Ascending aorta (tissue), 2 donors: ENCODE measurements around the gene OR10R2. TPM values are rescaled to one million over a fixed set of nuclear protein-coding genes. Genes with fewer than 3 reads are reported as not detected.
"Not testable (repeated sequence)": the region's sequence is repeated elsewhere in the genome, so short reads cannot be mapped to it uniquely, and the experiment has no call there.

Source experiments
- DNase-seq, 2 donors: peaks; one replicate each; pipeline ENCODE4 v3.0.0-alpha.2; 2019; ENCODE audit warnings: low spot score in 2 of 2
- H3K27ac ChIP-seq, 2 donors: fragments of 200-600 bp; sonication (generic); one replicate each; pipeline ENCODE4 v1.5.1; 2016 to 2017; ENCODE audit warnings: mild to moderate bottlenecking in 1 of 2
- H3K27me3 ChIP-seq: fragments of 200-600 bp; sonication (generic); one replicate; pipeline ENCODE4 v1.5.1; 2017
- H3K36me3 ChIP-seq, 2 donors: fragments of 200-600 bp; sonication (generic); one replicate each; pipeline ENCODE4 v1.5.1; 2016
- H3K4me1 ChIP-seq, 2 donors: fragments of 200-600 bp; sonication (generic); one replicate each; pipeline ENCODE4 v1.5.1; 2016 to 2017; ENCODE audit warnings: mild to moderate bottlenecking in 1 of 2
- H3K4me3 ChIP-seq, 2 donors: fragments of 200-600 bp; sonication (generic); one replicate each; pipeline ENCODE4 v1.5.1; 2016 to 2017; ENCODE audit warnings: mild to moderate bottlenecking in 1 of 2
- H3K9me3 ChIP-seq, 2 donors: fragments of 200-600 bp; sonication (generic); one replicate each; pipeline ENCODE4 v1.5.1; 2016
- intact Hi-C: fragments of 100-400 bp; cut with DNase I; formaldehyde crosslinking; loops from one replicate; pipeline ENCODE4 v1.15.1; 2023
- total RNA-seq: library from RNA; depleted of rRNA; stranded (reverse); fragments of >200 nt; gene quantifications from one replicate; pipeline ENCODE4 v1.1.0, GENCODE V29; 2016
- TF ChIP-seq, protein P1 (sequence below), 3 experiments: fragments of 200-600 bp in 2 of 3; fragments of 450-650 bp in 1 of 3; sonication (generic) in 2 of 3; IDR thresholded peaks; one replicate each; pipeline ENCODE4 v1.5.1; 2016 to 2019; ENCODE audit warnings: antibody characterized with exemption in 3 of 3, mild to moderate bottlenecking in 1 of 3, moderate library complexity in 1 of 3

Gene OR10R2, protein sequence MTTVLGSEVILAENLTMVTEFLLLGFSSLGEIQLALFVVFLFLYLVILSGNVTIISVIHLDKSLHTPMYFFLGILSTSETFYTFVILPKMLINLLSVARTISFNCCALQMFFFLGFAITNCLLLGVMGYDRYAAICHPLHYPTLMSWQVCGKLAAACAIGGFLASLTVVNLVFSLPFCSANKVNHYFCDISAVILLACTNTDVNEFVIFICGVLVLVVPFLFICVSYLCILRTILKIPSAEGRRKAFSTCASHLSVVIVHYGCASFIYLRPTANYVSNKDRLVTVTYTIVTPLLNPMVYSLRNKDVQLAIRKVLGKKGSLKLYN
- not detected for total RNA-seq

DNA sequence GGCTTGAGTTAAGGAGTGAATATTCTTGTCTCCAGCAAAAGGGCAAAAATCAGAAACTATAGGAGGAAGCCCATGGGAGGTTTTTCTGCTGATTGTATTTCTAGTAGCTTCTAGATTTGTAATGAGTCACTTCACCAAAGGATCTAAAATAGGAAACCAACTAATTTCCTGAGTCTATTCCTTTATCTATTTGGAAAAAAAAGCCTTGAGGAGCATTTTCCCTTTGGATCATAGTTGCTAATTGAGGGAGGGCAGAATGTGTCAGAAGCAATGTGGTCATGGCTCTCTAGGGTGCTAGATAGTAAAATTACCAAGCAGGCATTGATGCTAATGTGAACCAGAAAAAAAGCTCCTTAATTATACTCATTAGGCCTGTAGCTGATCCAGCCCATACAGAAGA, at the start of gene OR10R2:
TSS of gene OR10R2 (plus strand) at position 301 of the 400 bp plus-strand sequence. CDS start 106 bp downstream, outside the sequence.
- no peak within 1 kb of the TSS for H3K4me3 ChIP-seq
- H3K9me3 ChIP-seq = no peaks in the 10 kb centered on the region
- intact Hi-C loops = no loop called here
- H3K36me3 ChIP-seq = no peaks in the 10 kb centered on the region
- H3K27me3 ChIP-seq = no peaks in the 10 kb centered on the region
- TF ChIP-seq, protein P1, sequence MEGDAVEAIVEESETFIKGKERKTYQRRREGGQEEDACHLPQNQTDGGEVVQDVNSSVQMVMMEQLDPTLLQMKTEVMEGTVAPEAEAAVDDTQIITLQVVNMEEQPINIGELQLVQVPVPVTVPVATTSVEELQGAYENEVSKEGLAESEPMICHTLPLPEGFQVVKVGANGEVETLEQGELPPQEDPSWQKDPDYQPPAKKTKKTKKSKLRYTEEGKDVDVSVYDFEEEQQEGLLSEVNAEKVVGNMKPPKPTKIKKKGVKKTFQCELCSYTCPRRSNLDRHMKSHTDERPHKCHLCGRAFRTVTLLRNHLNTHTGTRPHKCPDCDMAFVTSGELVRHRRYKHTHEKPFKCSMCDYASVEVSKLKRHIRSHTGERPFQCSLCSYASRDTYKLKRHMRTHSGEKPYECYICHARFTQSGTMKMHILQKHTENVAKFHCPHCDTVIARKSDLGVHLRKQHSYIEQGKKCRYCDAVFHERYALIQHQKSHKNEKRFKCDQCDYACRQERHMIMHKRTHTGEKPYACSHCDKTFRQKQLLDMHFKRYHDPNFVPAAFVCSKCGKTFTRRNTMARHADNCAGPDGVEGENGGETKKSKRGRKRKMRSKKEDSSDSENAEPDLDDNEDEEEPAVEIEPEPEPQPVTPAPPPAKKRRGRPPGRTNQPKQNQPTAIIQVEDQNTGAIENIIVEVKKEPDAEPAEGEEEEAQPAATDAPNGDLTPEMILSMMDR (IDR thresholded peaks at IDR 0.05) = no peak
- H3K4me1 ChIP-seq = no peaks in the 10 kb centered on the region
- H3K27ac ChIP-seq = no peak within 1 kb of the TSS
- DNase-seq = no peak

DNA sequence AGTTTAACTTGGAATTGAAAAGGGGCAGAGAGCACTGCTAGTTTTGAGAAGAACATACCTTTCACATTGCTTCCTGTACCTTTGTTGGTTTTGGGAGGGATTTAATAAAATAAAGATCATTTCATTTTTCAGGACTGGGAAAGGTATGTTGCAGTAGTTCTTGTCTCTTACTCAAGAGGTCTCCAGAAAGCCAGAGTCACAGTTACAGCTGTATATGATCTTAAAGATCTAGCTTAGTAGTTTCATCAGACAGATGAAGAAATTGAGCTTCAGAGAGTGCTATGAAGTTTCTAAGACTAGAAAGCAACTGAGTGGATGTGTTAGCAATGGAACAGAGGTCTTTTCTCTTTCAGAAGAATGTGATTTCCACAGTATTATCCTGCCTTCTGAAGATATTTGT, 47.0 kb upstream of the OR10R2 start:
- Histone ChIP-seq H3K27me3 (peaks cover 4% of the 10 kb centered on the region), H3K4me1 (no peaks in the 10 kb centered on the region), H3K9me3 (no peaks in the 10 kb centered on the region), H3K4me3 (no peak overlapping the region), H3K36me3 (no peaks in the 10 kb centered on the region), H3K27ac (no peak overlapping the region)
- TF ChIP-seq, protein P1 (IDR thresholded peaks at IDR 0.05) = no peak
- no peak for DNase-seq
- intact Hi-C loops = no loop called here

DNA sequence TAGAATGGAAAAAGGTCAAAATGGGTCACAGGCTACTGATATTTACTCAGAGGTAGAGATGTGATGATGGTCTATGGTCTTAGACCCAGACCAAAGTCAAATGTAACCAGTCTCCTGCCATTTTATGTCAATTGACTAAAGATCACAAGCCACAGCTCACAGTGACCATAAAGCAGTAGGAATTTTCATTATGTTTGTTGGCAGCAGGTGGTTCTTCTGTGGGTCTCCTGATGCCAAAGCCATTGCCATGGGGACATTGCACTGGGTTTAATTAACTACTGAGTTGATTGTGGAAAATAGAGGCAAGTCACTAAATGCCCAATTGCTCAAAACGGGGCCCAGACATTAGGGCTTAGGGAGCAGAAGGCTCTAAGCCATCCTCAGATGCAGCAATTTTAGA, 45.9 kb upstream of the OR10R2 start, which contains the start of gene OR10K2:
TSS of gene OR10K2 (minus strand) at position 101 of the 400 bp plus-strand sequence. CDS start 5,371 bp downstream, outside the sequence.
- intact Hi-C loops = no loop called here
- H3K27me3 ChIP-seq = peaks cover 4% of the 10 kb centered on the region

DNA sequence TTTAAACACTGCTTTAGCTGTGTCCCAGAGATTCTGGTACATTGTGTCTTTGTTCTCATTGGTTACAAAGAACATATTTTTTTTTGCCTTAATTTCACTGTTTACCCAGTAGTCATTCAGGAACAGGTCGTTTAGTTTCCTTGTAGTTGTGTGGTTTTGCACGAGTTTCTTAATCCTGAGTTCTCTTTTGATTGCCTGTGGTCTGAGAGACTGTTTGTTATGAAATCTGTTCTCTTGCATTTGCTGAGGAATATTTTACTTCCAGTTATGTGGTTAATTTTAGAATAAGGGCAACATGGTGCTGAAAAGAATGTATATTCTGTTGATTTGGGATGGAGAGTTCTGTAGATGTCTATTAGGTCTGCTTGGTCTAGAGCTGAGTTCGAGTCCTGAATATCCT, 41.9 kb upstream of the OR10R2 start:
- DNase-seq, H3K27me3 ChIP-seq, H3K4me3 ChIP-seq, H3K4me1 ChIP-seq, H3K36me3 ChIP-seq, H3K9me3 ChIP-seq, intact Hi-C loops, H3K27ac ChIP-seq: not testable (repeated sequence)

More for the DNA sequence above, 45.9 kb upstream of the OR10R2 start, which contains the start of gene OR10K2:
- no peak within 1 kb of the TSS for H3K4me3 ChIP-seq
- DNase-seq = no peak
- TF ChIP-seq, protein P1 (IDR thresholded peaks at IDR 0.05) = no peak
- H3K9me3 ChIP-seq = no peaks in the 10 kb centered on the region
- H3K4me1 ChIP-seq = no peaks in the 10 kb centered on the region
- H3K36me3 ChIP-seq = no peaks in the 10 kb centered on the region
- no peak within 1 kb of the TSS for H3K27ac ChIP-seq

DNA sequence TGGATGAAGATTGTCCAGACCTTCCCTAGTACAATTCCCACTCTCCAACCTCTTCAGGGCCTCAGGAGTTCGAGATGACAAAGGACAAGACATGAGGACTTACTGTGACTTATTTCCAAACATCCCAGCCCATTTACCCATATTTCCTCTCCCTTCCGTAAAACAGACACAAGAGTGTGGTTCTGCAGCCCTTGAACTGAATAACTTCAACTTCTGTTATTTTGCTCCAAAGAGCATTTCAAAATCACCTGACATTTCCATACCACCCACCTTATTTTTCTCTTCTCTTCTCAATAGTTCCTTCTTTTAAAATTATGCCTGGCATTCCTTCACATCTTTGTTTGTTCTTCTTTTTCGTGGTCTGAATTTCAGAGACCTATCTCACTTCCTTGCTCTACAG, 37.3 kb upstream of the OR10R2 start:
- intact Hi-C loops = no loop called here
- TF ChIP-seq, protein P1 (IDR thresholded peaks at IDR 0.05) = no peak
- H3K27ac ChIP-seq = no peak overlapping the region
- H3K27me3 ChIP-seq = no peaks in the 10 kb centered on the region
- H3K4me1 ChIP-seq = no peaks in the 10 kb centered on the region
- no peaks in the 10 kb centered on the region for H3K36me3 ChIP-seq
- H3K4me3 ChIP-seq = no peak overlapping the region
- no peaks in the 10 kb centered on the region for H3K9me3 ChIP-seq
- no peak for DNase-seq

DNA sequence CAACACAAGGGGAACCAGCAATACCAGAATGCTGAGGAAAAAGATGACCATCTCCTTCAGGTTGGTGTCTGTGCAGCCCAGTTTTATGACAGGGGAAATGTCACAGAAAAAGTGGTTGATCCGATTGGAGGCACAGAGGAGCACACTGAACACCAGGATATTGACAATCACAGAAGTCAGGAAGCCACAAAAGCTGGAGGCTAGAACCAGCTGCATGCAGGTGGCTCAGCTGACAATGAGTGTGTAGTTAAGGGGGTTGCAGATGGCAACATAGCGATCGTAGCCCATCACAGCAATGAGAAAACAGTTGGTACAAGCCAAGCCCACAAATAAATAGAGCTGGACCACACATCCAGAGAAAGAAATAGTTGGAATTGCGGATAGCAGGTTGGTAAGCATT, 26.6 kb upstream of the OR10R2 start:
- TF ChIP-seq, protein P1 (IDR thresholded peaks at IDR 0.05) = no peak
- no peak overlapping the region for H3K4me3 ChIP-seq
- H3K9me3 ChIP-seq = peaks cover 0 to 2% of the 10 kb centered on the region in 2 donors
- no peak for DNase-seq
- H3K4me1 ChIP-seq = no peaks in the 10 kb centered on the region
- no peak overlapping the region for H3K27ac ChIP-seq
- no peaks in the 10 kb centered on the region for H3K36me3 ChIP-seq
- intact Hi-C loops = no loop called here
- no peaks in the 10 kb centered on the region for H3K27me3 ChIP-seq
